Measurements from ENCODE around the gene TBX1. TPM values are rescaled to one million over a fixed set of nuclear protein-coding genes. Genes with fewer than 3 reads are reported as not detected.

The TBX1 gene
- total and polyA plus RNA-seq, 10 of the 15 experiments (the other 5 are each of a cell fraction or from before 2014, with no cell fraction given): not detected

DNA sequence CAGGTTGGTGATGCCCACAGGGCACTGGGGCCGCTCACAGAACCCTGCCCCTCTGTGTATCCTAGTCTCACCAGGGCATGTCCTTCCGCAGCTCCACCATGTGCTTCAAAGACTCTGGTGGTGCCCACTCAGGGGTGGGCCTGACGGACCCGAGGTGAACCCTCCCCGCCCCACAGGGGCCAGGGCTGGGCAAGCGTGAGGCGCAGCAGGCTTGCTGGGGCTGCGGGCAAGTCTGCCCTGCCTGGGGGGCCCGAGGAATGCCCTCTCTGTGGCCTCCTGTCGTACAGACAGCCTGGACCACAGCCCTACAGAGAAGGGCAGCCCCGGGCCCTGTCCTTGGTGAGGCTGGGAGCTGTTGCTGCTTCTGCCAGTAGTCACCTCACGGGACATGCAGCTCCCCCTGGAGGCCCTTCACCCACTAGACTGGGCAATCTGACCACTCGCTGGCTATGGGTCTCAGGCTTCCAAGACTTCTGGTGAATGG, 40.2 kb downstream of the TBX1 start:
- CTCF ChIA-PET: no interaction called here
- WGBS (ENCODE audit: insufficient coverage, insufficient replicate concordance, low lambda C conversion rate, missing lambda C conversion rate): 84% methylated on average over 13 of the region's 13 CpGs
- SMC1A ChIA-PET (ENCODE audit: uncharacterized antibody, unreplicated experiment): no interaction called here
- Histone ChIP-seq H3K79me2 (ENCODE audit: control insufficient read depth, insufficient read depth, low read length) (no peaks in the 10 kb centered on the region), H3K4me3 (no peak overlapping the region), H3K4me1 (ENCODE audit: control insufficient read depth, insufficient read depth, low read length) (no peaks in the 10 kb centered on the region), H4K20me1 (ENCODE audit: control insufficient read depth, insufficient read depth) (no peaks in the 10 kb centered on the region), H3K27ac (ENCODE audit: control insufficient read depth, insufficient read depth) (no peak overlapping the region), H3K9me3 (replicated peaks; ENCODE audit: control insufficient read depth, insufficient read depth, low read length) (no peaks in the 10 kb centered on the region), H3K36me3 (ENCODE audit: control insufficient read depth in 2 of 2, insufficient read depth in 2 of 2, low read length in 1 of 2) (no peaks in the 10 kb centered on the region), H2AFZ (ENCODE audit: control insufficient read depth, low read depth, low read length) (no peak overlapping the region), H3K9ac (ENCODE audit: control insufficient read depth, insufficient read depth, low read length) (no peak overlapping the region), H3K4me2 (ENCODE audit: control insufficient read depth, insufficient read depth) (no peak overlapping the region), H3K27me3 (replicated peaks in 1 of 2; ENCODE audit: control insufficient read depth in 2 of 2, insufficient read depth in 2 of 2, low read length in 1 of 2) (no peaks in the 10 kb centered on the region)
- DNase-seq (ENCODE audit: low read depth, low spot score): no peak
- intact Hi-C loops (cut with micrococcal nuclease; ENCODE audit: unreplicated experiment) (no loop called here), in situ Hi-C loops (cut with MboI) (no loop called here)
- POLR2A ChIA-PET: no interaction called here
- ATAC-seq: no peak
- no TSS peak for BruUV-seq (replicated peaks)
- RAD21 ChIA-PET (ENCODE audit: unreplicated experiment): no interaction called here
- FAIRE-seq: no peak
- TF ChIP-seq MTA2 (IDR thresholded peaks at IDR 0.05; ENCODE audit: low read depth) (no peak), NR2C1 (IDR thresholded peaks at IDR 0.05) (no peak), ZNF24 (IDR thresholded peaks at IDR 0.05) (no peak), ZNF217 (IDR thresholded peaks at IDR 0.05) (no peak), PAX5 (IDR thresholded peaks at IDR 0.05; ENCODE audit: borderline replicate concordance, low read depth, low read length) (no peak), NRF1 (conservative IDR thresholded peaks at IDR 0.05; ENCODE audit: low read depth, low read length) (no peak), EZH2 (IDR thresholded peaks at IDR 0.05; ENCODE audit: borderline replicate concordance, control insufficient read depth, low read depth, low read length) (no peak), CREB1 (IDR thresholded peaks at IDR 0.05; ENCODE audit: low read depth) (no peak), TCF3 (IDR thresholded peaks at IDR 0.05; ENCODE audit: borderline replicate concordance, insufficient read depth, low read depth, low read length) (no peak)
- TF ChIP-seq, protein P1, sequence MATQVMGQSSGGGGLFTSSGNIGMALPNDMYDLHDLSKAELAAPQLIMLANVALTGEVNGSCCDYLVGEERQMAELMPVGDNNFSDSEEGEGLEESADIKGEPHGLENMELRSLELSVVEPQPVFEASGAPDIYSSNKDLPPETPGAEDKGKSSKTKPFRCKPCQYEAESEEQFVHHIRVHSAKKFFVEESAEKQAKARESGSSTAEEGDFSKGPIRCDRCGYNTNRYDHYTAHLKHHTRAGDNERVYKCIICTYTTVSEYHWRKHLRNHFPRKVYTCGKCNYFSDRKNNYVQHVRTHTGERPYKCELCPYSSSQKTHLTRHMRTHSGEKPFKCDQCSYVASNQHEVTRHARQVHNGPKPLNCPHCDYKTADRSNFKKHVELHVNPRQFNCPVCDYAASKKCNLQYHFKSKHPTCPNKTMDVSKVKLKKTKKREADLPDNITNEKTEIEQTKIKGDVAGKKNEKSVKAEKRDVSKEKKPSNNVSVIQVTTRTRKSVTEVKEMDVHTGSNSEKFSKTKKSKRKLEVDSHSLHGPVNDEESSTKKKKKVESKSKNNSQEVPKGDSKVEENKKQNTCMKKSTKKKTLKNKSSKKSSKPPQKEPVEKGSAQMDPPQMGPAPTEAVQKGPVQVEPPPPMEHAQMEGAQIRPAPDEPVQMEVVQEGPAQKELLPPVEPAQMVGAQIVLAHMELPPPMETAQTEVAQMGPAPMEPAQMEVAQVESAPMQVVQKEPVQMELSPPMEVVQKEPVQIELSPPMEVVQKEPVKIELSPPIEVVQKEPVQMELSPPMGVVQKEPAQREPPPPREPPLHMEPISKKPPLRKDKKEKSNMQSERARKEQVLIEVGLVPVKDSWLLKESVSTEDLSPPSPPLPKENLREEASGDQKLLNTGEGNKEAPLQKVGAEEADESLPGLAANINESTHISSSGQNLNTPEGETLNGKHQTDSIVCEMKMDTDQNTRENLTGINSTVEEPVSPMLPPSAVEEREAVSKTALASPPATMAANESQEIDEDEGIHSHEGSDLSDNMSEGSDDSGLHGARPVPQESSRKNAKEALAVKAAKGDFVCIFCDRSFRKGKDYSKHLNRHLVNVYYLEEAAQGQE (IDR thresholded peaks at IDR 0.05; ENCODE audit: low read depth, low read length): no peak
- TF ChIP-seq, protein P2, sequence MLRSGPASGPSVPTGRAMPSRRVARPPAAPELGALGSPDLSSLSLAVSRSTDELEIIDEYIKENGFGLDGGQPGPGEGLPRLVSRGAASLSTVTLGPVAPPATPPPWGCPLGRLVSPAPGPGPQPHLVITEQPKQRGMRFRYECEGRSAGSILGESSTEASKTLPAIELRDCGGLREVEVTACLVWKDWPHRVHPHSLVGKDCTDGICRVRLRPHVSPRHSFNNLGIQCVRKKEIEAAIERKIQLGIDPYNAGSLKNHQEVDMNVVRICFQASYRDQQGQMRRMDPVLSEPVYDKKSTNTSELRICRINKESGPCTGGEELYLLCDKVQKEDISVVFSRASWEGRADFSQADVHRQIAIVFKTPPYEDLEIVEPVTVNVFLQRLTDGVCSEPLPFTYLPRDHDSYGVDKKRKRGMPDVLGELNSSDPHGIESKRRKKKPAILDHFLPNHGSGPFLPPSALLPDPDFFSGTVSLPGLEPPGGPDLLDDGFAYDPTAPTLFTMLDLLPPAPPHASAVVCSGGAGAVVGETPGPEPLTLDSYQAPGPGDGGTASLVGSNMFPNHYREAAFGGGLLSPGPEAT (IDR thresholded peaks at IDR 0.05; ENCODE audit: low read depth): no peak
- TF ChIP-seq, protein P3, sequence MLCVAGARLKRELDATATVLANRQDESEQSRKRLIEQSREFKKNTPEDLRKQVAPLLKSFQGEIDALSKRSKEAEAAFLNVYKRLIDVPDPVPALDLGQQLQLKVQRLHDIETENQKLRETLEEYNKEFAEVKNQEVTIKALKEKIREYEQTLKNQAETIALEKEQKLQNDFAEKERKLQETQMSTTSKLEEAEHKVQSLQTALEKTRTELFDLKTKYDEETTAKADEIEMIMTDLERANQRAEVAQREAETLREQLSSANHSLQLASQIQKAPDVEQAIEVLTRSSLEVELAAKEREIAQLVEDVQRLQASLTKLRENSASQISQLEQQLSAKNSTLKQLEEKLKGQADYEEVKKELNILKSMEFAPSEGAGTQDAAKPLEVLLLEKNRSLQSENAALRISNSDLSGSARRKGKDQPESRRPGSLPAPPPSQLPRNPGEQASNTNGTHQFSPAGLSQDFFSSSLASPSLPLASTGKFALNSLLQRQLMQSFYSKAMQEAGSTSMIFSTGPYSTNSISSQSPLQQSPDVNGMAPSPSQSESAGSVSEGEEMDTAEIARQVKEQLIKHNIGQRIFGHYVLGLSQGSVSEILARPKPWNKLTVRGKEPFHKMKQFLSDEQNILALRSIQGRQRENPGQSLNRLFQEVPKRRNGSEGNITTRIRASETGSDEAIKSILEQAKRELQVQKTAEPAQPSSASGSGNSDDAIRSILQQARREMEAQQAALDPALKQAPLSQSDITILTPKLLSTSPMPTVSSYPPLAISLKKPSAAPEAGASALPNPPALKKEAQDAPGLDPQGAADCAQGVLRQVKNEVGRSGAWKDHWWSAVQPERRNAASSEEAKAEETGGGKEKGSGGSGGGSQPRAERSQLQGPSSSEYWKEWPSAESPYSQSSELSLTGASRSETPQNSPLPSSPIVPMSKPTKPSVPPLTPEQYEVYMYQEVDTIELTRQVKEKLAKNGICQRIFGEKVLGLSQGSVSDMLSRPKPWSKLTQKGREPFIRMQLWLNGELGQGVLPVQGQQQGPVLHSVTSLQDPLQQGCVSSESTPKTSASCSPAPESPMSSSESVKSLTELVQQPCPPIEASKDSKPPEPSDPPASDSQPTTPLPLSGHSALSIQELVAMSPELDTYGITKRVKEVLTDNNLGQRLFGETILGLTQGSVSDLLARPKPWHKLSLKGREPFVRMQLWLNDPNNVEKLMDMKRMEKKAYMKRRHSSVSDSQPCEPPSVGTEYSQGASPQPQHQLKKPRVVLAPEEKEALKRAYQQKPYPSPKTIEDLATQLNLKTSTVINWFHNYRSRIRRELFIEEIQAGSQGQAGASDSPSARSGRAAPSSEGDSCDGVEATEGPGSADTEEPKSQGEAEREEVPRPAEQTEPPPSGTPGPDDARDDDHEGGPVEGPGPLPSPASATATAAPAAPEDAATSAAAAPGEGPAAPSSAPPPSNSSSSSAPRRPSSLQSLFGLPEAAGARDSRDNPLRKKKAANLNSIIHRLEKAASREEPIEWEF (IDR thresholded peaks at IDR 0.05; ENCODE audit: insufficient replicate concordance, low read depth, low read length): no peak
